Hematopoietic multipotent progenitor cell treated with erythropoietin and hydrocortisone succinate and interleukin-3 and kit ligand, for 6 days (in vitro differentiated cells): ENCODE data around the gene NOC2L.
"Not testable (repeated sequence)": the region's sequence is repeated elsewhere in the genome, so short reads cannot be mapped to it uniquely, and the experiment has no call there.

Experiments
- DNase-seq: peaks from one replicate; pipeline ENCODE4 v3.0.0-alpha.2; 2015

The NOC2L gene

DNA sequence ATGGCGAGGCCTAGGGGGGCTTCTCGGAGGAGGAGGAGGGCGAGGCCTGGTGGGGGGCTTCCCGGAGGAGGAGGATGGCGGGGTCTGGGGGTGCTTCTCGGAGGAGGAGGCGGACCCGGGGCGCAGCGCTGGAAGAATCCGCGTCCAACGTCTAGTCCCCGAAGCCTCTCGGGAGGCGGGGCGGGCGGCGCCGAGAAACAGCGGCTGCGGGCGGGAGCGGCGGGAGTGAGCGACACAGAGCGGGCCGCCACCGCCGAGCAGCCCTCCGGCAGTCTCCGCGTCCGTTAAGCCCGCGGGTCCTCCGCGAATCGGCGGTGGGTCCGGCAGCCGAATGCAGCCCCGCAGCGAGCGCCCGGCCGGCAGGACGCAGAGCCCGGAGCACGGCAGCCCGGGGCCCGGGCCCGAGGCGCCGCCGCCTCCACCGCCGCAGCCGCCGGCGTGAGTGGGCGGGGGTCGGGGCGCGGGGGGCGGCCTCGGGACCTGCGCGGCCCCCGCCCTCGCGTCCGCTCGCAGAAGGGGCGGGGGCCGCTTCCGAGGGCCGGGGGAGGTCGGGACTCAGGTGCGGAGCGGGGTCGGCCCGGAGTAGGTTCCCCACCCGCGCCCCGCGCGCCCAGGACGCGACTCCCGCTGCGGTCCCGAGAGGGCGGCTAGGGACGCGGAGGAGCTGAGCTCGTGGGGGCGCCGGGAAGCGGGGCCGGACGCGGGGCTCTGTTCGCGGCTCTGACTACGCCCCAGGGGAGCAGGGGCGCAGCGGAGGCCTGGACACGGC is 1.5 kb upstream of the NOC2L start, which contains the start of gene KLHL17:
Gene KLHL17 (plus strand): TSS at position 222 of the 769 bp plus-strand sequence. CDS start 110 bp downstream, at position 332.
- peak; percentile 83 for DNase-seq

DNA sequence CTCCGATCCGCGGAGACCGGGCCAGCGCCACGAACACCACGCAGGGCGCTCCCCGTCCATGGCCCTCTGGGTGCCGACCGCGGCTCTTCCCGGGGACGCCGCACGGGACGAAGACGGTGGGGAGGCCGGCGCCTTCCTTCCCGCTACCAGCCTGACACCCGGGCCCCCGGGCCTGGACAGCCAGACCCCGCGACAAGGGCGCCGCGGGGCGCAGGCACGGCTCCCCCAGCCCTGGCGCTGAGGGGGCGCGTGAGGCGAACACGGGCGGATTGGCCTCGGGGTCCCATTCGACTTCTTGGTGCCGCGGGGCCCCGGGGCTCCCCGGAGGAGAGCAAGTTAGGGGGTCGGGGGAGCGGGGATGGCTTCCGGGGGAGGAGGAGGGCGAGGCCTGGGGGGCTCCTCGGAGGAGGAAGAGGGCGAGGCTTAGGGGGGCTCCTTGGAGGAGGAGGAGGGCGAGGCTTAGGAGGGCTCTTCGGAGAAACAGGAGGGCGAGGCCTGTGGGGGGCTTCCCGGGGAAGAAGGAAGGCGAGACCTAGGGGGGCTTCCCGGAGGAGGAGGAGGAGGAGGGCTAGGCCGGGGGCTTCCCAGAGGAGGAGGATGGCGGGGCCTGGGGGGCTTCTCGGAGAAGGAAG is 791 bp upstream of the NOC2L start:
- no peak for DNase-seq

DNA sequence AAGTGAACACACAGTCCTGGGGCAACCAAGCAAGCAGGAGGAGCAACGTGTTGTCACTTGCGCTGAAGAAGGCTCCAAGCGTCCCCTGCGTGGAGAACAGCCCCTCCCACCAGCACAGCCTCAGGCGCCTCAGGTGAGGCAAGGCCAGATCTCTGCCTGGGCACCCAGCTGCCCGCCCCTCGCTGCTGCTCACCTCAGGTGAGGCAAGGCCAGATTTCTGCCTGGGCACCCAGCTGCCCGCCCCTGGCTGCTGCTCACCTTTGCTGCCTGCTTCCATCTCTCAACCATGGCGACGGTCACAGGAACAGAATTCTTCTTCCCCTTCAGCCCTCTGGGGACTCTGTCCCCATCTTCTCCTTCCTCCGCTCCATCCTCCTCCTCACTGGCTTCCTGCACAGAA is 2.4 kb downstream of the NOC2L start:
- no peak for DNase-seq

DNA sequence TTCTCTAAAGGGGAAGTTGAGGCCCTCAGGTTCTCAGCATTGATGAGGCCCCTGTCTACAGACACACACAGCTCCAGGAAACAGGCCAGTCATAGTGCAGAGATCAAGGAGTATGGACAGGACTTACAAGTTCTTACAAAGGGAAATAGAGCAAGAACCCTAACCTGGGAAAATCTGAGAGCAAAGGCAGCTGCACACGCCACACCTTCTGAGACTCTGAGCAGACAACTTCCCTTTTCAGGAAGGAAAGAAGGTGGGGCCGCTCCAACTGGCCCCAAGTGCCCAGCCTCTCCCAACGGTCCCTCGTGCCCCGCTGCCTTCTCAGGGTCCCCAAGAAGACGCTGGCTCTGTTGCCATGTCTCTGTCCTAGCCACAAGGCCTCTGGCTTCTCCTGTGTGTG is 3.6 kb downstream of the NOC2L start:
- peak; percentile 23 for DNase-seq

DNA sequence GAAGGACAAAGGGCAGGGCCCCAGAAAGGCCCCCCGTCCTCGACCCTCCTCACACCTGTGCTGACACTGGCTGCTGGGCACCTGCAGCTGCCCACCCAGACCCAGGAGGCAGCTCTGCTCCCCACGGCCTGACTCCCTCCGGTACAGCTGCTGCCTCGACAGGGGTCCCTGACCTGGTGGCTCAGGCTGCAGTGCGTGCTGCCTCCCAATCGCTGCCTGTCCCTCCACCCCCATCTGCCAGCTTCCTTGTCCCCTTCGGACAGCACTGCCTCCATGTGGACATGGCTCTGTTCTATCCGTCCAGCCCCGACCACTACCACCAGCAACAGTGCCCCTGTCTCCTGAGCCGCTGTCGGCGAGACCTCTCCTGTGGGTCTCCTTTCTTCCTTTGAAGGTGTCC is 4.1 kb downstream of the NOC2L start:
- DNase-seq = no peak

DNA sequence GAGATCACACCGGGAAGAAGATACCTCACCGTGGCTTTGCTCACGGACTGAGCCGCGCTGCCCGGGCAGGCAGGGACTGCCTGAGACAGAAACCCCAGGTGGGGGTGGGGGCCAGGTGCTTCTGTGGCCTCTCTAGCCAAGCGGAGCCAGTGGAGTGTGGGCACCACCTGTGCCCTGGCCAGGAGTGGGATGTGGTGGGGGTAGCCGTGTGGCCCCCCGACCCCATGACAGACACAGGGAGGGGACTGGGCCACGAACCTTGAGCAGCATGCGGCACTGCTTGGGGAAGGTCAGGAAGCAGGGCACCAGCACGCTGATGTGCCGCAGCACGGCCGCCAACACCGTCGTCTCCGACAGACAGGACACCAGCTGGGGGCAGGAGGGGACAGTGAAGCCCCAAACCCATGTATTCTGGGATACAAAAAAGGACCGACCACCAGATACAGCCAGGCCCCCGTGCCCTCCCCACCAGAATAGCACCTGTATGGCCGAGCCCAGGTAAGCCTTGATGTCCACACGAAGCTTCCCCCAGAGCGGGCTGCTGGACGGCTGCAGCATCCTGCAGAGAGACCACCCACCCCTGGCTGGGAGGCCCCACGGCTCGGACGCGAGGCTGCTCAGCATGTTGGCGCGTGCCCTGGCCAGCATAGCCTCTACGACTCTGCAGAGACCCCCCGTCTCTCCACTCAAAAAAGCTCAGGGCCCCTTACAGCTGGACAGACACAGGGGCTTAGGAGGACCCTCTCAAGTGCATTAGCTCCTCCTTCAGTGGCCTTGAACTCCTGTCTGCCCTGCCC is 5.3 kb downstream of the NOC2L start:
- no peak for DNase-seq

DNA sequence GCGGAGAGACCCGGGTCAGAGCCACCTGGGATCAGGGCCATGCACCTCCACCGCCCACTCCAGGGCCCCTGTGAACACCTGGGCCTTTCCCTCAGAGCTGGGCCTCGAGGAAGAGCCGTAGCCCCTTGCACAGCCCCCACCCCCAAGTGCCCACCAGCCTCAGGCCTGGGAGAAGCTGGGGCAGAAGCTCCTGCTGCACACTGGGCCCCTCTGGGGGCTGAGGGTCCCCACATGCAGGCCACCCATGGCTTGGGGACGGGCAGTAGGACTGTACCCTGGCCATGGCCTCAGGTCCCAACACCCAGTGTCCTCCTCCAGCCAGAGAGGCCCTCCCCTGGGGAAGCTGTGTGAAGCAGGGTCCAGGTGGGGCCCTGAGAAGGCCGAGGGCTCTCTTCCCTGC is 6.5 kb downstream of the NOC2L start:
- no peak for DNase-seq

DNA sequence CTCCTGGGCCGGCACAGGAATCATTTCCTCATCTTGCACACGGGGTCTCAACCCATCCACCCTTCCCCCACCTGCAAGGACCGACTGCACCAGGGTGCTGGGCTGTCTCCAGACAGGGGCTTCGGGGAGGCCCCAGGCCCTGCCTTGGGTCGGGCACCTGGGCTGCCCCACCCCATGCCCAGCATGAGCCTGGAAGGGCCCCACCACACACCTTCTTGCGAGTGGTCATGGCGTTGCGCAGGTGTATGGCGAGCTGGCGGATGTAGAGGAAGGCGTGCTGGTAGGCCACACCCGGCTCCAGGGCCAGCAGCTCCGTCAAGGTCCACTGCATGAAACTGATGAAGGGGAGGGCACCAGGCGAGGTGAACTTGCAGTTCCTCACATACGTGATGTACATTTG is 6.9 kb downstream of the NOC2L start:
- no peak for DNase-seq

DNA sequence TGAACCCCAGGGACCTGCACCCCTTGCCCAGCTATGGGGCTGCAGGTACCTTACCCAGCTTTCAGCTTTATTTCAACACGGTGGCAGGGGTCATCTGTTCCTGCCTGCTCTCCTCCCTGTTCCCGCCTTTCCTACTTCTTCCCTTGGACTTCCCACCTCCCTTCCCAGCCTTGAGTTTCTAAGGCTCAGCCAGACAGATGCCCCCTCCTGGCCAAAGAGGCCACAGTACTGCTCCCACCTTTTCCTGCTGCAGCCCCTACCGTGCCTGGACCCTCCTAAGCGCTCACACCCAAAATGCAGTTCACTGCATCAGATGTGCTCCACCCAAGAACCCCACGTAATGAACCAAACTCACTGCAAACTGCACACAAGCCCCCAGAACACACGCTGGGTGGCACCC is 7.7 kb downstream of the NOC2L start:
- no peak for DNase-seq

DNA sequence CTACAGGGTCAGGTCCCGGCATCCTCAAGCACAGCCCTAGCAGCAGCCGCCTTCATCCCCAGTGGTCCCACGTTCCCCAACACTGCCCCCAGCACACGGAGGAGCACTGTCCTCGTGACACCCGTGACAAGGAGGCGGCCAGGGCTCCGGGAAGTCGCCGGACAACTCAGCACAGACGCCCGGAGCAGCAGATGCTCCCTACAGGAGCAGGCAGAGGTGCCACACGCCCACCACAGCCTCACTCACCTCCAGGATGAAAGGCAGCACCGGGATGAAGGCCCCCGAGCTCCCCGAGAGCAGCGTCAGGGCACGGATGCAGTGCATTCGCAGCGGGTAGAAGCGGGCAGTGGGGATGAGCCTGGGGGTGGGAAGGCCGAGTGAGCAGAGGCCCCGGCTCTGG is 8.2 kb downstream of the NOC2L start:
- no peak for DNase-seq

DNA sequence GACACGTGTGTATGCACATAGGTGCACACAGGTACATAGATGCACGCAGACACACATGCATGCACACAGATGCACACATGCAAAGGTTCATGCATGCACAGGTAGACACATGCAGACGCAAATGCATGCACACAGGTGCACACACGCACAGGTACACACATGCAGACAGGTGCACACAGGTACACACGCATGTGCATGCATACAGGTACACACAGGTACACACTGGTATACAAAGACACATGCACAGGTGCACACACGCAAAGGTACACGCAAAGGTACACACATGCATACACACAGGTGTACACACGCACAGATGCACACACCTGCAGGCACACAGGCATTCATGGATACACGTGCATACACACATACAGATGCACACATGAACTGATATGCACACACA is 8.8 kb downstream of the NOC2L start:
- DNase-seq = no peak

DNA sequence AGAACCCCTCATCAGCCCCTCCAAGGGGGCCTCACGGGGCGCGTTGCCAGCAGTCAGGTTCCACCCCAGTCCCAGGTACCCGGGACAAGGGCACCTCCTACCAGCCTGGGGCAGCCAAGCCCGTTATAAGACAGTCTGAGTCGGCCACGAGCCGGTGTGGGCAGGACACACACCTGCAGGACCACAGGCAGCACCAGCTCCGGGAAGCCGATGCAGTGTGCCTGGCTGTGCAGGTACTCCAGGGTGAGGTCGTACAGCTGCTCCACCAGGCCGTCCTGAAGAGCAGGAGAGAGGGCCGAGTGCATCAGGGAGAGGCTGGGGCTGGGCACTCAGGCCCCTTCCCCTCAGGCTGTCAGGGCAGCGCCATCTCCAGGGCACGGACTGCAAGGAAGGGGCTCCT is 11.1 kb downstream of the NOC2L start:
- no peak for DNase-seq

DNA sequence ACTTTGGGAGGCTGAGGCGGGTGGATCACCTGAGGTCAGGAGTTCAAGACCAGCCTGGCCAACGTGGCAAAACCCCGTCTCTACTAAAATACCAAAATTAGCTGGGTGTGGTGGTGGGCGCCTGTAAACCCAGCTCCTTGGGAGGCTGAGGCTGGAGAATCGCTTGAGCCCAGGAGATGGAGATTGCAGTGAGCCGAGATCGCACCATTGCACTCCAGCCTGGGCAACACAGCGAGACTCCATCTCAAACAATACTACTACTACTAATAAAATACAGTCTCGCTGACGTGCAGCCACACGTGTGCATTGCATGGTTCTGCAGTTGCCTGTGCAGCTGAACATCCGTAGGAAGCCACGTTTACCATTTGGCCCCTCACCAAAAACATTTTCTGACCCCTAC is 12.2 kb downstream of the NOC2L start:
- not testable (repeated sequence) for DNase-seq

DNA sequence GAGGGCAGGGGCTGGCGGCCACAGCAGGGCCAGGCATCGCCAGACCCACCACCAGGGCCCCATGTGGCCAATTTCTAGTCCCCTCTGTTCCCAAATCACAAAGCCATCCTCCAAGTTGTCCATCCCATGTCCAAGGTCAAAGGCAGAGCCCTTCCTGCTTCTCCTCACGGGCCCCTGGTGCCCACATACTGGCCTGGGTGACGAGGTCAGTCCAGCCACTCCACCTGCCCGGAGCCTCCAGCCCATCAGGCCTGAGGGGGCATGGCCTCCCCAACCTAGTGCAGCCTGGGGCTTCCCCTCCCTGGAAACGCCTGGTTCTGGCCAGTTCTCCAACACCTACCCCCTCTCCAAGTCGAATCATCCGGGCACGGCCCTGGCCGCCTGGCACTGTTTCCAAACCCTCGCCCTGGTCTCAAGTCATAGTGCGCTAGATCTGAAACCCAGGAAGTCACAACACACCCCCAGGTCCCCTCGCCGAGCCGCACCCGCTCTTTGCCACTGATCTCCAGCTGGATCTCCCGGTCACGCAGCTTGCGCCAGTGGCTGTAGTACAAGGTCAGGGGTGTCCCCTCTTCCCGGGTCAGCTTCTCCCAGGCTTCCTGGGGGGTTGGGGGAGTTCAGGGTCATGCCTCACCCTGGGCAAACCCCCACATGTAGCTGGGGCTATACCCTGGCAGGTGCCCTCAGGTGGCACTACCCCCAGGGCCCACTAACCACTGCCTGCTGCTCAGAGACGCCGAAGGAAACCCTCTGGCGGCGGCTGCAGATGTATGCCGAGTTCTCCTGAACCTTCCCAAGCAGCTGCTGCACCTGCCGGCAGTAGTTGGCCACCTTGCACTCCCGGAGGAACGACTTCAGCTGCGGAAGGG is 13.1 kb downstream of the NOC2L start:
- no peak for DNase-seq

DNA sequence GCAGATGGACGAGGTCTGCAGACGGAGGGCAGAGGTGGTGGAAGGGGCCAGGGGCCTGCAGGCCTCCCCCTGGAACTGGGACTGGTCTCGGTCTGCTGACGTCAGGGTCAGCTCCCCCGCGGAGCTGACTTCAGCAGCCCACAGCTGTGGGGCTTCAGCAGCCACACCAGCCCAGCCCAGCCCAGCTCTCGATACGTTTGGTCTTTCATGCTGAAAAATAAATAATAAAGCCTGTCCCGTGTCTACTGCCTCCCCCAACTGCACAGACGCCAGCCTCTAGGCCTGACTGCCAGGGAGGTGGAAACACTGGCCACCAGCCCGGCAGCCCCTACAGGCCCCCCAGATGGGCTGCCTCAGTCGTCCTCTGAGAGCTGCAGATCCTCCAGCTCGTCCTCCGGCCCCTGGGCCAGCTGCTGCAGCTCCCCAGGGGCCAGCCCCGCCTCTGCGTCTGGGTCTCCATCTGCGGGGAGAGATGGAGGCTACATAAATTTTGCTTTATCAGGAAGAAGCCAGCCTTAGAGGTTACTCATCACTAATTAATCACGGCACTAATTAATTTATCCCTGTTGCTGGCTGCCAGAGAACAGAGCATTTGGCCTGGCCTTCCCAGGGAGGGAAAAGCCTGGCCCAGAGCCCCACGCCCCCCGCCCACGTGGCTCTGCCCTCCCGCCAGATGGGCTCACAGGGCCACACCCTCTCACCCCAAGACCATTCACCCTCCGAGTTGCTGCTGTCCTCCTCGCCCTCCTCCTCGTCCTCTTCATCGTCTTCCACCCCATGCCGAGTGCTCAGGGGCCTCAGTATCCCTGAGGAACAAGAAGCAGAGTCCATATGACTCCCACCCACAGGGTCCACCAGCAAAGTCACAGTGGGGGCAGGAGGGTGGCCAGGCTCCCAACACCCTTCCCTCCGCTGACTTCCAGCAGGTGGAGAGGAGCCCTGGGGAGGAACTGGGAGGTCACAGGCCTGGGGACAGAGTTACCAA is 14.4 kb downstream of the NOC2L start:
- DNase-seq = no peak

DNA sequence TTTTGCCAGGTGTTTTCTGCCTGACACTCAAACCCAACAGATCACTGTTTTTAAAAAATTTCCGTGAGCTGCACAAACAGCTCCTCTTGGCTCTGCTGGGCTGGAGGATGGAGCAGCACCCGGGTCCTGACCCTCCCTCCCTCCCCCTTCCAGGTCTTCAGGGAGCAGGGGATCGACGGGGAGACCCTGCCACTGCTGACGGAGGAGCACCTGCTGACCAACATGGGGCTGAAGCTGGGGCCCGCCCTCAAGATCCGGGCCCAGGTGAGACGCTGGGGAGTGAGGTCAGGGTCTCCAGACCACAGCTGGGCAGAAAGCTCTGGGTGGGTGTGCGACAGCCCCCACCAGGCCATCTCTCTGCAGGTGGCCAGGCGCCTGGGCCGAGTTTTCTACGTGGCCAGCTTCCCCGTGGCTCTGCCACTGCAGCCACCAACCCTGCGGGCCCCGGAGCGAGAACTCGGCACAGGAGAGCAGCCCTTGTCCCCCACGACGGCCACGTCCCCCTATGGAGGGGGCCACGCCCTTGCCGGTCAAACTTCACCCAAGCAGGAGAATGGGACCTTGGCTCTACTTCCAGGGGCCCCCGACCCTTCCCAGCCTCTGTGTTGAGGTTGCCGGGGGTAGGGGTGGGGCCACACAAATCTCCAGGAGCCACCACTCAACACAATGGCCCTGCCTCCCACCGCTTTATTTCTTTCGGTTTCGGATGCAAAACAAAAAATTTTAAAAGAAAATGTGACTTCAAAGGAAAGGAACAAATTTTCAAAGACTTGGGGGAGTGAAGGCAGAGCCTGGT is 15.3 kb downstream of the NOC2L start:
- no peak for DNase-seq

DNA sequence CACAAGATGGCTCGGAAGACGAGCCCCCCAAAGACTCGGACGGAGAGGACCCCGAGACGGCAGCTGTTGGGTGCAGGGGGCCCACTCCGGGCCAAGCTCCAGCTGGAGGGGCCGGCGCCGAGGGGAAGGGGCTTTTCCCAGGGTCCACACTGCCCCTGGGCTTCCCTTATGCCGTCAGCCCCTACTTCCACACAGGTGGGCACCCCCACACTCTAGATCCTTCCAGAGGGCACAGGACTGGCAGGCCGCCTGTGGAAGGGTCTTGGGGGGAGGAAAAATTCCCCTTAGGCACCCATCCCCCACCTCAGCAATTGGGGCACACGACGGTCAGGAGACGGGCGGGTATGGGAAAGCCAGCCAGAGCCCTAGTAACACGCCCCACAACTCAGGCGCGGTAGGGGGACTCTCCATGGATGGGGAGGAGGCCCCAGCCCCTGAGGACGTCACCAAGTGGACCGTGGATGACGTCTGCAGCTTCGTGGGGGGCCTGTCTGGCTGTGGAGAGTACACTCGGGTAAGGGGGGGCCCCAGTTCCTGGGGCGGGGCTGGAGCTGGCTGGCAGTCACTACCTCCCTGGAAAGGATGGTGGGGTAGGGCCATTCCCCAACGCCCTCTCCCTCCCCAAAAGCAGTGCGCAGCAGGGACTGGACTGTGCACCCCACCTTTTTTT is 16.1 kb downstream of the NOC2L start:
- no peak for DNase-seq

DNA sequence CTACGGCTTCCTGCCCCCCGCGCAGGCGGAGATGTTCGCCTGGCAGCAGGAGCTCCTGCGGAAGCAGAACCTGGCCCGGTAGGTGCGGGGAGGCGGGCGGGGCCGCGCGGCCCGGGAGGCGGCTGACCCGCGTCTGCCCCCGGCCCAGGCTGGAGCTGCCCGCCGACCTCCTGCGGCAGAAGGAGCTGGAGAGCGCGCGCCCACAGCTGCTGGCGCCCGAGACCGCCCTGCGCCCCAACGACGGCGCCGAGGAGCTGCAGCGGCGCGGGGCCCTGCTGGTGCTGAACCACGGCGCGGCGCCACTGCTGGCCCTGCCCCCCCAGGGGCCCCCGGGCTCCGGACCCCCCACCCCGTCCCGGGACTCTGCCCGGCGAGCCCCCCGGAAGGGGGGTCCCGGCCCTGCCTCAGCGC is 16.6 kb downstream of the NOC2L start:
- DNase-seq = no peak

DNA sequence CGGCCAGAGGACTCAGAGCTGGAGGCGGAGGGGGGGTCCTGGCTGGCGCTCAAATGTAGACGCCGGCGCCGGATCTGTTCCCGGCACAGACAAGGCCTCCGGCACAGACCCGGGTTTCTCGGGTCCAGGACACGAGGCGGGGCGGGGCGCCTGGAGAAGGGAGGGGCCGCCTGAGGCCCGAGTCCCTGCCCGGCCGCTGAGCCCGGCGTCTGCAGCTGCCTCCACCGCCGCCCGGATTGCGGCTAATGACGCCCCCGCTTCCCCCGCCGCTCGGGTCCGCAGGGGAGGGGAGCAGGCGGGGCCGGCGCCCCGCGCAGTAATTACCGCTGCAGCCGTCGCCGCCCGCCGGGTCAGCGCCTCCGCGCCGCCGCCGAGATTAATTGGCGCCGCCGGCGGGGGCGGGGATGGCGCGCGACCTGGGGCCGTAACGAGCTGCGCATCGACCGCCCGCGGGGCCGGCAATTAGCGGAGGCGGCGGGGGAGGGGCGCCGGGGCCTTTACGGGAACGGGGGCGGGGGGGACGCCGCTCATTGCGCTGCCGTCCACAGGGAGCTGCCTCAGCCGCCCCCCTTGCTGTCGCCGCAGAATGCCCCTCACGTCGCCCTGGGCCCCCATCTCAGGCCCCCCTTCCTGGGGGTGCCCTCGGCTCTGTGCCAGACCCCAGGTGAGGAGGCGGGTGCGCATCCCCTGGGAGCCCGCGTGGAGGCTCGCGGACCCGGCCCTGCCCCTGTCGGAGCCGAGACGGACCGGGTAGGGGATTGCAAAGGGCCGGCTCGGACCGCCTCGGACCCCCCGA is 17.3 kb downstream of the NOC2L start:
- peak; percentile 66 for DNase-seq
